Stimulated activated effector memory CD8-positive, alpha-beta T cell treated with anti-CD3 and anti-CD28 coated beads, Interleukin-12 subunit alpha, Interleukin-12 subunit beta, amount 100 ng/mL, for 72 hours (primary cell): Measurements from ENCODE around the gene SIVA1.
A peak's percentile ranks its signal among the peaks of the same experiment; 100 is the strongest.

ENCODE experiments used
- ATAC-seq: fragments of 150-1000 bp; cut with Tn5 transposase; 2 replicates; pipeline ENCODE4 v1.10.0; 2021
- DNase-seq, 2 donors: peaks; one replicate each; pipeline ENCODE4 v3.0.0; 2021 to 2022; ENCODE audit warnings: low spot score in 2 of 2
- H3K27ac Mint-ChIP-seq: one replicate; pipeline ENCODE4 v1.8.0; 2022; ENCODE audit warnings: mild to moderate bottlenecking, mixed read lengths
- H3K36me3 Mint-ChIP-seq: one replicate; pipeline ENCODE4 v1.8.0; 2022; ENCODE audit warnings: mild to moderate bottlenecking, mixed read lengths
- H3K4me1 Mint-ChIP-seq: one replicate; pipeline ENCODE4 v1.8.0; 2022; ENCODE audit warnings: mixed read lengths
- H3K4me3 Mint-ChIP-seq: one replicate; pipeline ENCODE4 v1.8.0; 2022; ENCODE audit warnings: mild to moderate bottlenecking, mixed read lengths
- H3K9me3 Mint-ChIP-seq: one replicate; pipeline ENCODE4 v1.8.0; 2022; ENCODE audit warnings: mixed read lengths

SIVA1 gene

GRCh38 chr14:104776961-104777807 lies 24.2 kb downstream of the SIVA1 start:
- H3K9me3 Mint-ChIP-seq = no peaks in the 10 kb centered on the region
- ATAC-seq = no peak

GRCh38 chr14:104777808-104778249 lies 24.9 kb downstream of the SIVA1 start:
- Mint-ChIP-seq H3K4me3 (no peak overlapping the region), H3K4me1 (no peaks in the 10 kb centered on the region), H3K9me3 (no peaks in the 10 kb centered on the region), H3K27ac (peak overlapping the region; percentile 37), H3K36me3 (peaks cover 35% of the 10 kb centered on the region)
- DNase-seq (no peak), ATAC-seq (no peak)

More at GRCh38 chr14:104776961-104777807, 24.2 kb downstream of the SIVA1 start:
- DNase-seq = no peak
- H3K4me3 Mint-ChIP-seq = no peak overlapping the region
- peak overlapping the region; percentile 52 for H3K27ac Mint-ChIP-seq
- no peaks in the 10 kb centered on the region for H3K4me1 Mint-ChIP-seq
- peaks cover 38% of the 10 kb centered on the region for H3K36me3 Mint-ChIP-seq

GRCh38 chr14:104778694-104779331 lies 25.9 kb downstream of the SIVA1 start:
- DNase-seq = no peak
- H3K27ac Mint-ChIP-seq = peak overlapping the region; percentile 37
- H3K4me3 Mint-ChIP-seq = no peak overlapping the region
- peaks cover 25% of the 10 kb centered on the region for H3K36me3 Mint-ChIP-seq
- H3K9me3 Mint-ChIP-seq = no peaks in the 10 kb centered on the region
- ATAC-seq = no peak
- no peaks in the 10 kb centered on the region for H3K4me1 Mint-ChIP-seq

GRCh38 chr14:104779776-104780512 lies 27.0 kb downstream of the SIVA1 start:
- Mint-ChIP-seq H3K4me3 (no peak overlapping the region), H3K9me3 (no peaks in the 10 kb centered on the region), H3K4me1 (no peaks in the 10 kb centered on the region), H3K36me3 (peaks cover 14% of the 10 kb centered on the region), H3K27ac (no peak overlapping the region)
- ATAC-seq = no peak
- no peak for DNase-seq

- no peak for ATAC-seq
- Mint-ChIP-seq H3K36me3 (peaks cover 11% of the 10 kb centered on the region), H3K27ac (no peak overlapping the region), H3K4me3 (no peak overlapping the region), H3K9me3 (no peaks in the 10 kb centered on the region), H3K4me1 (no peaks in the 10 kb centered on the region)
- DNase-seq = no peak
Measured at GRCh38 chr14:104780513-104781030, 27.6 kb downstream of the SIVA1 start.

GRCh38 chr14:104781271-104782077 lies 28.5 kb downstream of the SIVA1 start:
- H3K4me3 Mint-ChIP-seq = no peak overlapping the region
- H3K27ac Mint-ChIP-seq = no peak overlapping the region
- DNase-seq (no peak), ATAC-seq (no peak)
- H3K36me3 Mint-ChIP-seq = peaks cover 8% of the 10 kb centered on the region
- H3K4me1 Mint-ChIP-seq = peaks cover 5% of the 10 kb centered on the region
- H3K9me3 Mint-ChIP-seq = no peaks in the 10 kb centered on the region

- peak overlapping the region; percentile 58 for H3K27ac Mint-ChIP-seq
Measured at GRCh38 chr14:104782086-104782807, 29.3 kb downstream of the SIVA1 start.

GRCh38 chr14:104782808-104783139 lies 29.8 kb downstream of the SIVA1 start:
- ATAC-seq (no peak), DNase-seq (no peak)
- Mint-ChIP-seq H3K36me3 (peaks cover 15% of the 10 kb centered on the region), H3K27ac (peak overlapping the region; percentile 58), H3K4me3 (no peak overlapping the region), H3K9me3 (no peaks in the 10 kb centered on the region), H3K4me1 (peaks cover 13% of the 10 kb centered on the region)

More at GRCh38 chr14:104782086-104782807, 29.3 kb downstream of the SIVA1 start:
- ATAC-seq (no peak), DNase-seq (no peak)
- Mint-ChIP-seq H3K36me3 (peaks cover 15% of the 10 kb centered on the region), H3K4me1 (peaks cover 12% of the 10 kb centered on the region), H3K9me3 (no peaks in the 10 kb centered on the region), H3K4me3 (no peak overlapping the region)

- Mint-ChIP-seq H3K27ac (peak overlapping the region; percentile 67), H3K9me3 (no peaks in the 10 kb centered on the region), H3K4me3 (no peak overlapping the region), H3K36me3 (peaks cover 15% of the 10 kb centered on the region), H3K4me1 (peaks cover 21% of the 10 kb centered on the region)
- ATAC-seq (no peak), DNase-seq (no peak)
Measured at GRCh38 chr14:104783484-104784217, 30.7 kb downstream of the SIVA1 start.

- Mint-ChIP-seq H3K4me1 (peaks cover 21% of the 10 kb centered on the region), H3K36me3 (peaks cover 15% of the 10 kb centered on the region), H3K4me3 (no peak overlapping the region), H3K27ac (peak overlapping the region; percentile 67), H3K9me3 (no peaks in the 10 kb centered on the region)
- DNase-seq (no peak), ATAC-seq (no peak)
Measured at GRCh38 chr14:104784218-104784568, 31.2 kb downstream of the SIVA1 start.

GRCh38 chr14:104784846-104785707 lies 32.1 kb downstream of the SIVA1 start:
- H3K9me3 Mint-ChIP-seq = no peaks in the 10 kb centered on the region
- ATAC-seq (no peak), DNase-seq (no peak)
- H3K4me3 Mint-ChIP-seq = no peak overlapping the region
- peaks cover 14% of the 10 kb centered on the region for H3K36me3 Mint-ChIP-seq
- H3K27ac Mint-ChIP-seq = peak overlapping the region; percentile 81
- peaks cover 21% of the 10 kb centered on the region for H3K4me1 Mint-ChIP-seq

- Mint-ChIP-seq H3K9me3 (no peaks in the 10 kb centered on the region), H3K27ac (peak overlapping the region; percentile 81), H3K36me3 (peaks cover 15% of the 10 kb centered on the region), H3K4me3 (no peak overlapping the region), H3K4me1 (peaks cover 21% of the 10 kb centered on the region)
- DNase-seq = no peak
- ATAC-seq = no peak
Measured at GRCh38 chr14:104785708-104786080, 32.7 kb downstream of the SIVA1 start.

- H3K27ac Mint-ChIP-seq = peak overlapping the region; percentile 81
- no peak for DNase-seq
- H3K36me3 Mint-ChIP-seq = peaks cover 16% of the 10 kb centered on the region
- H3K4me1 Mint-ChIP-seq = peaks cover 26% of the 10 kb centered on the region
- no peak overlapping the region for H3K4me3 Mint-ChIP-seq
- H3K9me3 Mint-ChIP-seq = no peaks in the 10 kb centered on the region
- peak; percentile 41 for ATAC-seq
Measured at GRCh38 chr14:104786091-104786586, 33.2 kb downstream of the SIVA1 start.
